ENCODE measurements around the gene ZNF787. TPM values are rescaled to one million over a fixed set of nuclear protein-coding genes. Genes with fewer than 3 reads are reported as not detected.
A peak's percentile ranks its signal among the peaks of the same experiment; 100 is the strongest.

The ZNF787 gene
- total and polyA plus RNA-seq, 9 donors: 22.0 to 34.4 (median 24.7) TPM

DNA sequence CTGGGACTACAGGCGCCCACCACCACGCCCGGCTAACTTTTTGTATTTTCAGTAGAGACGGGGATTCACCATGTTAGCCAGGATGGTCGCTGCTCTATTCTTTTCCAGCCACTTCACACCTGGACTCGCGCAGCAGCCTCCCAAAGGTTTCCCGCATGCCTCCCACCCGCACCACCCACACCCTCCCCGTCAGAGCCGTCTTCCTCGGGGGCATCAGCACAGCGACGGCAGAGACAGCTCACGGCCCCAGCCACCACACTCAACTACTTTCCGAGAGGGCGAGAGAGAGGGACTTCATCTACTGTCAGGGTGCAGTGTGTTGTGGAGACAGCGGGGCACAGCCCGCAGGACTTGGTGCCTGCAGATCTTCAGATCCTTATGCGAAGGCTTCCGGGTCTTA, 5.6 kb downstream of the ZNF787 start:
- peaks cover 17% of the 10 kb centered on the region for H3K36me3 ChIP-seq (ENCODE audit: control insufficient read depth, insufficient read depth, low read length)
- H3K4me1 ChIP-seq (ENCODE audit: control insufficient read depth, insufficient read depth, low read length): peaks cover 71% of the 10 kb centered on the region
- no peak for DNase-seq
- H3K27me3 ChIP-seq (ENCODE audit: control insufficient read depth, insufficient read depth, low read length): no peaks in the 10 kb centered on the region
- no peaks in the 10 kb centered on the region for H3K9me3 ChIP-seq (replicated peaks; ENCODE audit: control insufficient read depth, low read depth, low read length)
- WGBS (ENCODE audit: insufficient coverage): 93% methylated on average over 9 of the region's 21 CpGs
- H3K4me3 ChIP-seq (ENCODE audit: low read length): no peak overlapping the region
- no peak overlapping the region for H3K27ac ChIP-seq (ENCODE audit: low read length)

DNA sequence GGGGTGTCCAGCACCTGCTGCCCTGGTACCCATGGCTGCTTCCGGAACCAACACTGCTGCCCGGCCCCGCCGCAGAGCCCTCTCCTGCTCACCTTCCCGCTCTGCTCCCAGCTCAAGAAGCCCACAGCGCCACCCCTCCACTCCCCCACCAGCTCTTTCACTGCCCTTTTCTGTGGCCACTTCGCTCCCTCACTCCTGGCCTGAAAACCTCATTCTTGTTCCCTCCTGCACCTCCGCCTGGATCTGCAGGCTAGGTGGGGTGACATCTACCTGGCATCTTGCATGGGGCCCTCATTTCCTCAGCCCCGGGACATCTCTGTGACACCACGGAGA, 6.4 kb downstream of the ZNF787 start:
- Histone ChIP-seq H3K36me3 (ENCODE audit: control insufficient read depth, insufficient read depth, low read length) (peaks cover 17% of the 10 kb centered on the region), H3K9me3 (replicated peaks; ENCODE audit: control insufficient read depth, low read depth, low read length) (no peaks in the 10 kb centered on the region), H3K4me3 (ENCODE audit: low read length) (no peak overlapping the region), H3K4me1 (ENCODE audit: control insufficient read depth, insufficient read depth, low read length) (peaks cover 73% of the 10 kb centered on the region), H3K27ac (ENCODE audit: low read length) (peak overlapping the region; percentile 47), H3K27me3 (ENCODE audit: control insufficient read depth, insufficient read depth, low read length) (no peaks in the 10 kb centered on the region)
- DNase-seq: no peak
- WGBS (ENCODE audit: insufficient coverage): 99% methylated on average over 7 of the region's 10 CpGs

DNA sequence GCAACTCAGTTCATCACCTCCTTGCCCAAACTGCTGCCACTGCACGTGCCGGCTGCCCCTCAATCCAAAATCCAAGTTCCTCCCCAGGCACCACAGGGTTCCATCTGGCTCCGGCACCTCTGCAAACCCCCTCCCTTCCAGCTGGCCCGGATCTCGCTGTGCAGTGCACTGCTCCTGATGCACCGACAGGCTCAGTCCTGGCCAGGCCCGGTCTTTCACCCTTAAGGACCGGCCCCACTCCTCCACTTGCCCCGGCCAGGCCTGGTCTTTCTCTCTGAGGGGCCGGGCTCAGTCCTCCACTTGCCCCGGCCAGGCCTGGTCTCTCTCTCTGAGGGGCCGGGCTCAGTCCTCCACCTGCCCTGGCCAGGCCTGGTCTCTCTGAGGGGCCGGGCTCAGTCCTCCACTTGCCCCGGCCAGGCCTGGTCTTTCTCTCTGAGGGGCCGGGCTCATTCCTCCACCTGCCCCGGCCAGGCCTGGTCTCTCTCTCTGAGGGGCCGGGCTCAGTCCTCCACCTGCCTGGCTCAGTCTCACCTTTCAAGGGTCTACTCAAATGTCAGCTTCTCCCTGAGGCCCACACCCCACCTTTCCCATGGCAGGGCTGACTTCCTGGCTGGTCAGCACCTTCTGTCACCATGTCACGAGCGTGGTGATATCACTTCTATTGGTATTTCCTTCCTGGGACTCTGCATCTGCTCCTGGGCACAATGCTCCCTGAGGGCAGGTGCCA, 6.9 kb downstream of the ZNF787 start:
- Histone ChIP-seq H3K36me3 (ENCODE audit: control insufficient read depth, insufficient read depth, low read length) (peaks cover 17% of the 10 kb centered on the region), H3K4me3 (ENCODE audit: low read length) (no peak overlapping the region), H3K9me3 (replicated peaks; ENCODE audit: control insufficient read depth, low read depth, low read length) (no peaks in the 10 kb centered on the region), H3K4me1 (ENCODE audit: control insufficient read depth, insufficient read depth, low read length) (peaks cover 72% of the 10 kb centered on the region), H3K27ac (ENCODE audit: low read length) (peak overlapping the region; percentile 62), H3K27me3 (ENCODE audit: control insufficient read depth, insufficient read depth, low read length) (no peaks in the 10 kb centered on the region)
- WGBS (ENCODE audit: insufficient coverage): 48% methylated on average over 15 of the region's 19 CpGs
- DNase-seq: no peak

DNA sequence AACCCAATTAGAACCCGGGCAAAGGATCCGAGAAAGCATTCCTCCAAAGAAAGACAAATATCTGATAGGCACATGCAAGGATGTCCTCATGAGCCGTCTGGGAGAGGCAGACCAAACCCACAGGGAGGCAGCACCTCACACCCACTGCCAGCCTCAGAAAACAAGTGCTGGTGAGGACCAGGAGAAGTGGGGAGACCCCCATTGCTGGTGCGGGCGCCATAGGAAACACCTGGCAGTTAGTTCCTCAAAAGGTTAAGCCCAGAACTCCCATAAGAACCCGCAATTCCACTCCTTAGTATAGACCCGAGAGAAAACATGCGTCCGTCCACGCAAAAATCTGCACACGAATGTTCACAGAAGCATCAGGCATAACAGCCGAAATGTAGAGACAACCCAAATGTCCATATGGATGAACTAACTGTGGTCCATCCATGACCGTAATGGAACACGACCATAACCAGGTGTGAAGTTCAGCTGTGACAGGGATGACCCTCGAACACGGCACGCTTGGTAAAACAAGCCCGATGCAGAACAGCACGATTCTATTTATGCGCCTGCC, 7.9 kb downstream of the ZNF787 start:
- H3K9me3 ChIP-seq (replicated peaks; ENCODE audit: control insufficient read depth, low read depth, low read length): no peaks in the 10 kb centered on the region
- DNase-seq: no peak
- peaks cover 72% of the 10 kb centered on the region for H3K4me1 ChIP-seq (ENCODE audit: control insufficient read depth, insufficient read depth, low read length)
- H3K36me3 ChIP-seq (ENCODE audit: control insufficient read depth, insufficient read depth, low read length): peaks cover 11% of the 10 kb centered on the region
- H3K4me3 ChIP-seq (ENCODE audit: low read length): no peak overlapping the region
- 69% methylated on average over 12 of the region's 20 CpGs for WGBS (ENCODE audit: insufficient coverage)
- H3K27ac ChIP-seq (ENCODE audit: low read length): peak overlapping the region; percentile 62
- H3K27me3 ChIP-seq (ENCODE audit: control insufficient read depth, insufficient read depth, low read length): no peaks in the 10 kb centered on the region

DNA sequence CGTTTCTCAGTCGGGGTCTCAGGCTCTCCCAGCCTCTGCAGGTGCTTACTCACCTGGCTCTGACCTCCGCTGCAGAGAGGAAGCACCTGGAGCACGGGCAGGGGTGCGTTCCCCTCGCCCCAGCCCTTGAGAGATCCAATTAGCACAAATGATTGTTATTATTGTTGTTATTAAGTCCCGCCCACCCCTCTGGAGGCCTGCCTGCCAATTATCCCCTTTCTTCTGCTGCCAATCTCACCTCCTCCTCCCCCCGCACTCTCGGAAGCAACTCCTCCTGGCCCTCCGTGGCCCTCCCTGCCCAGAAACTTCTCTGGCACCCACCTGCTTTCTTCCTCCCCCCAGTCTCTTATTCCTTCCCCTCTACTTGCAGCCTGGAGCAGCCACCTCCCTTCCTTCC, 8.8 kb downstream of the ZNF787 start:
- no peak for DNase-seq
- H3K27ac ChIP-seq (ENCODE audit: low read length): peak overlapping the region; percentile 90
- H3K4me1 ChIP-seq (ENCODE audit: control insufficient read depth, insufficient read depth, low read length): peaks cover 77% of the 10 kb centered on the region
- H3K9me3 ChIP-seq (replicated peaks; ENCODE audit: control insufficient read depth, low read depth, low read length): no peaks in the 10 kb centered on the region
- H3K36me3 ChIP-seq (ENCODE audit: control insufficient read depth, insufficient read depth, low read length): peaks cover 6% of the 10 kb centered on the region
- WGBS (ENCODE audit: insufficient coverage): 50% methylated on average over 6 of the region's 10 CpGs
- H3K27me3 ChIP-seq (ENCODE audit: control insufficient read depth, insufficient read depth, low read length): no peaks in the 10 kb centered on the region
- H3K4me3 ChIP-seq (ENCODE audit: low read length): no peak overlapping the region

DNA sequence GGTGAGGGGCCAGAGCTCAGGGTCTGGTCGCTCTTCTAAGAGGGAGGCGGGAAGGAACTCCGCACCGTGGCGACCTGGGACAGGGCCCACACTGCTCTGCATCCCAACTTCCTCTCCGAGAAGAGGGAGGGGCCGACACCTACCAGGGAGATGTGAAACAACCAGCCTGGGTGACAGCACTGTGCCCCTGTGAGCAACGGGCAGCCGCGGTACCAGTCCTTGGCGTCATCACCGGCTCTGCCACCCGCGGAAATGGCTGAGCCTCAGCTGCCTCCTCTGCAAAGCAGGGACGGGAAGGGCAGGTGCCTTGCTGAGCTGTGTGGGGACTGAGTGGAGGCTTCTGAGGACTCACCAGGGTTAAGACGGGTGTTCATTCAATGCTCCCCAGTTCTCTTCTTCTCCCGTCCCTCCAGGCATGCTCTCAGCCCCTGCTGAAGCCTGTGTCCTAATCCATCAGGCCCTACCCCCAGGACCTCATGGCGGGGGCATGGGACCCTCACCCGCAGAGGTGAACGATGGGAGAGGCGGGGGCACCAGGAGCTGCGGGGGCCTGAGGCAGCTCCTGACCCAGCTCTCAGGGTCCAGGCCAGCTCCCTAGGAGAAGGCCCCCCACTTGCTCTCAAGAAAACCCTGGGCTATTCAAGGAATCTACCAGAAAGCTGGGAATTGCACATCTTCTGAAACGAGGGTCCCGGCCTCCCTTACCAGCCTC, 9.3 kb downstream of the ZNF787 start:
- Histone ChIP-seq H3K36me3 (ENCODE audit: control insufficient read depth, insufficient read depth, low read length) (peaks cover 11% of the 10 kb centered on the region), H3K27me3 (ENCODE audit: control insufficient read depth, insufficient read depth, low read length) (no peaks in the 10 kb centered on the region), H3K4me3 (ENCODE audit: low read length) (no peak overlapping the region), H3K27ac (ENCODE audit: low read length) (peak overlapping the region; percentile 90), H3K9me3 (replicated peaks; ENCODE audit: control insufficient read depth, low read depth, low read length) (no peaks in the 10 kb centered on the region), H3K4me1 (ENCODE audit: control insufficient read depth, insufficient read depth, low read length) (peaks cover 77% of the 10 kb centered on the region)
- WGBS (ENCODE audit: insufficient coverage): 32% methylated on average over 9 of the region's 24 CpGs
- DNase-seq: peak; percentile 50

DNA sequence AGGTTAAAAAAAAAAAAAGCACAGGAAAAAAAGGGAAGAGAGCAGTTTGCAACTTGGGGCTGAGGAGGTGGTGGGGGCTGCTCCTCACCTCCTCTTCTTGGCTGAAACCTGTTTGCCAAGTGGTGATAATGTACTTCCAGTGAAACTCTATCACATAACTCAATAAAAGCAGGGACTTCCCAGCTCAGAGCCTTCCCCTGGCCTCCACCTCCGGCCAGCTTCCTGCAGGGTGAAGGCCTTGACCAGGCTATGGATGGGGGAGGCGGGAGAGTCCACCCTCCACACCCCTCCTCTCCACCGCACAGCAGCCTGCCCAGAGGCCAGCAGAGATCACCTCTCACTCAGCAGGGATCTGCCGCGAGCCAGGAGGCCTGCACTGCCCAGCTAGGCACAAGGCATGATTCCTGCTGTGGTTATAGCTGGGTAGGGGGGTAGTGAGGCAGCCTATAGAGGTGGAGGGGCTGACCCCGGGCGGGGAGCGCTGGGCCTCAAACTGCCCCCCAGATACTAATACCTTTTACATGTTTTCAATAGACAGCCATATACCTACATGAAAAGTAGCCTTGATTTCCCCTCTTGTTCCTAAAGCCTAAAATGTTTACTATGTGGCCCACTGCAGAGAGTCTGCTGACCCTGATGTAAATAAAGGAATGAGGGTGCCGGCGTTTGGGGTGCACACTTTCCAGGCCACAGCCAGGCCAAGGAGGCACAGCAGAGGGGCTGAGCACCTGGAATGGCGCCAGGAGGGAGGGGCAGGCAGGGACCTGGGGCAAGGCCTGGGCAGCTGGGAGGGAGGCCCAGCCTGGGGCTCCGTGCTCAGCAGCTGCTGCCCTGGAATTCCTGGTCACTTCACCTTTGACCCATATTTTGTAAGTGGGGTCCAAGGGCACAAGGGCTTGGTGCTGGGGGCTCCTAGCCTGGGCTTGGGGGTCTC, 10.3 kb downstream of the ZNF787 start:
- peaks cover 82% of the 10 kb centered on the region for H3K4me1 ChIP-seq (ENCODE audit: control insufficient read depth, insufficient read depth, low read length)
- WGBS (ENCODE audit: insufficient coverage): 6% methylated on average over 2 of the region's 12 CpGs

DNA sequence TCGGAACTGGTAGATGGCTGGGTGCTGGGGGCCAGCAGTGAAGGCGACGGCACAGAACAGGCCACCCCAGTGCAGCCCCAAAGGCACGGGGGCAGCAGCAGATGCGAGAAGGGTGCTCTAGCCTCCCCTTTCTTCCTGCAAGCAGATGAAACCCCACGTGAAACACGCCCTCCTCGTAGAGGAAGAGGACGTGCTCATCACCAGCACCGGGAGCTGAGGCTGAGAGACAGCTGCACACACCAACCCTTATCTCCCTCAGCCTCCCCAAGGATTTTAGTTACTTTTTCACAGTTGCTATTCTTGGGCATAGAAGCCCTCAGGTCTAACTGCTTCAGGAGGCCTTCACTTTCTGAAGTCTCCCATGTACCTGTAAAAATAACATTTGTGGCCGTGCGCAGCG, 11.9 kb downstream of the ZNF787 start:
- Histone ChIP-seq H3K27ac (ENCODE audit: low read length) (peak overlapping the region; percentile 16), H3K9me3 (replicated peaks; ENCODE audit: control insufficient read depth, low read depth, low read length) (no peaks in the 10 kb centered on the region), H3K4me1 (ENCODE audit: control insufficient read depth, insufficient read depth, low read length) (peaks cover 76% of the 10 kb centered on the region), H3K27me3 (ENCODE audit: control insufficient read depth, insufficient read depth, low read length) (no peaks in the 10 kb centered on the region), H3K4me3 (ENCODE audit: low read length) (peak overlapping the region; percentile 2), H3K36me3 (ENCODE audit: control insufficient read depth, insufficient read depth, low read length) (peaks cover 13% of the 10 kb centered on the region)
- 12% methylated on average over 10 of the region's 13 CpGs for WGBS (ENCODE audit: insufficient coverage)
- peak; percentile 66 for DNase-seq

More for the DNA sequence above, 10.3 kb downstream of the ZNF787 start:
- H3K27ac ChIP-seq (ENCODE audit: low read length): peak overlapping the region; percentile 90
- peaks cover 16% of the 10 kb centered on the region for H3K36me3 ChIP-seq (ENCODE audit: control insufficient read depth, insufficient read depth, low read length)
- H3K27me3 ChIP-seq (ENCODE audit: control insufficient read depth, insufficient read depth, low read length): no peaks in the 10 kb centered on the region
- no peak overlapping the region for H3K4me3 ChIP-seq (ENCODE audit: low read length)
- peak; percentile 55 for DNase-seq
- H3K9me3 ChIP-seq (replicated peaks; ENCODE audit: control insufficient read depth, low read depth, low read length): no peaks in the 10 kb centered on the region

DNA sequence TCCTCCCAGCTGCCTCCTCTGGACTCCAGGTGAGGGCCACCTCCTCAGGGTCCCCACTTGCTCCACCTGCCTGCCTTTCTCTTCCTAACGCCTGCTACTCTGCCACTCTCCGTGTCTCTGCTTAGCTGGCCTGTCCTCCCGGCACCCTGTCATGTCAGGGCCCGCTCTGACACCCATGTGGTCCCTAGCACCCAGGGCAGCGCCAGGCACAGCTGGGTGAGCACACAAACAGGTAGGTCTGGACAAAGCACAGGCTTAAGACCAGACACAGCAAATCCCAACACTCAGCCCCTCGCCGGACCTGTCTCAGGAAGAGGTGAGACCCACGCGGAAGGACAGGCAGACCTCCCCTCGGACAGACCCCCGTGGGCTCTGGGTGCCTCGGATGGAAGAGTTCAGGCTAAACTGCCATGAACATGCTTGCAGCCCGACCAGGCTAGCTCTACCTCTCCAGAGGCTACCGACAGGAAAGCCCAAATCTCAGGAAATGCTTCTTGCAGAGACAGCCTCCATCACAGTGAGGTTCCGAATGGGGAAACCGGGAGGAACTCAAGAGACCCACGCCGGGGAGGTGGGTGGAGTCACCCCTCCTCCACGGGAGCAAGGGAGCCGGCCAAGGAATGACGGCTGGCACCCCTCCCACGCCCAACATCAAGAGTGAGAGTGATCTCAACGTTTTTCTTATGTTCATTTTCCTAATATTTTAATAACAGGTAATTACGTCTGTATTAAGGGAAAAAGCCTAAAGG, 12.5 kb downstream of the ZNF787 start:
- peaks cover 70% of the 10 kb centered on the region for H3K4me1 ChIP-seq (ENCODE audit: control insufficient read depth, insufficient read depth, low read length)

More for the DNA sequence above, 12.5 kb downstream of the ZNF787 start:
- H3K27ac ChIP-seq (ENCODE audit: low read length): peak overlapping the region; percentile 16
- peaks cover 13% of the 10 kb centered on the region for H3K36me3 ChIP-seq (ENCODE audit: control insufficient read depth, insufficient read depth, low read length)
- H3K27me3 ChIP-seq (ENCODE audit: control insufficient read depth, insufficient read depth, low read length): no peaks in the 10 kb centered on the region
- WGBS (ENCODE audit: insufficient coverage): 34% methylated on average over 14 of the region's 24 CpGs
- no peaks in the 10 kb centered on the region for H3K9me3 ChIP-seq (replicated peaks; ENCODE audit: control insufficient read depth, low read depth, low read length)
- H3K4me3 ChIP-seq (ENCODE audit: low read length): peak overlapping the region; percentile 2
- peak; percentile 74 for DNase-seq
